NCI-H2081 treated with DMSO at 0.1 percent for 48 hours (cell line): Measurements from ENCODE around the gene METTL27.
"Not testable (repeated sequence)": the region's sequence is repeated elsewhere in the genome, so short reads cannot be mapped to it uniquely, and the experiment has no call there.

Experiments
- DNase-seq: peaks from one replicate; lab custom pipeline; 2025; lab: John Stamatoyannopoulos, UW

The METTL27 gene

DNA sequence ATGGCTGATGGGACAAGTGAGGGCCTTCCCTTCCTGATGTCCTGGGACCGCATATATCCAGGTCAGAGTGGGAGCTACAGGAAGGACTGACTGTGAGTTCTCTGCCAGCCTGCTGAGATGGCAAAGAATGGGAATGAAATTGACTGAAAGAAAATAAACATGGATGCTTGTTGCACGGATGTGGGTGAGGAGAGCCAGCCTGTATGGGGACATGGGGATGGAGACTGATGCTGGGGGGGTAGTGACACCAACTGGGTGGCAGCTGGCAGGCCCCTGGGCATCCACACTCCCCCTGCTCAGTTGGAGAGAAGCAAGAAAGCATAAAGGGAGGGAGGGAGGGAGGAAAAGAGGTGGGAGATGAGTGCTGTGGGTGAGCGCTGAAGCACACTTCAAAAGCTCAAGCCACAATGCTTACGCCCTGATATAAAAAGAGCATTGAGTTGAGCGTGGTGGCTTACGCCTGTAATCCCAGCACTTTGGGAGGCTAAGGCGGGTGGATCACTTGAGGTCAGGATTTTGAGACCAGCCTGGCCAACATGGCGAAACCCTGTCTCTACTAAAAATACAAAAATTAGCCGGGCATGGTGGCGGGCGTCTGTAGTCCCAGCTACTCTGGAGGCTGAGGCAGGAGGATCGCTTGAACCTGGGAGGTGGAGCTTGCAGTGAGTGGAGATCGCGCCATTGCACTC lies 20.6 kb downstream of the METTL27 start:
- DNase-seq, result not testable (repeated sequence)

DNA sequence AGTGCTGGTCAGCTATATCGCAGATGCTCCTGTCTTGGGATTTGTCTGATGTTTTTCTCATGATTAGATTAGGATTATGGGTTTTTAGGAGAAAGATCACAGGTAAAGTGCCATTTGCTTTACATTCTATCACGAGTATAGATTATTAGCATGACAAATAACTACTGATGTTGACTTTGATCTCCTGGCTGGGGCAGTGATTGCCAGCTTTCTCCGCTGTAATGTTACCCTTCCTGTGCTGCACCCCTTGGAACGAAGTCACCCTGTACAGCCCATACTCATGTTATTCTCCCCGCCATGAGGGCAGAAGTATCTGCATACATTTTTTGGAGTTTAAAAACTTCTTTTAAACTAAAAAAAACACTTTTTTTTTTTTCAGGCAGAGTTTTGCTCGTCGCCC lies 22.3 kb downstream of the METTL27 start:
- no peak for DNase-seq

DNA sequence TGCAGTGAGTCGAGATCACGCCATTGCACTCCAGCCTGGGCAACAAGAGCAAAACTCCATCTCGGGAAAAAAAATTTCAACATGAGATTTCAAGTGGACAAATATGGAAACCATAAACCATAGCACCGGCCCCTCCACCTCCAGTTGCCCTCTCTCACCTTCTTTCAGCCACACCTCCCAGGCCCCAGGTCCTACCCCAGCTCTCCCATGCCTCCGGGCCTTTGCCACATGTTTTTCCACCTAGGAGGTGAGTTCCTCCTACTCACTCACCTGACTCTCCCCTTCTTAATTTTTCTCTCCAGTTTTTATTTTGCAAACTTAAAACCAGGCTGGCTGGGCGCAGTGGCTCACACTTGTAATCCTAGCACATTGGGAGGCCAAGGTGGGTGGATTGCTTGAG lies 25.2 kb downstream of the METTL27 start:
- no peak for DNase-seq

DNA sequence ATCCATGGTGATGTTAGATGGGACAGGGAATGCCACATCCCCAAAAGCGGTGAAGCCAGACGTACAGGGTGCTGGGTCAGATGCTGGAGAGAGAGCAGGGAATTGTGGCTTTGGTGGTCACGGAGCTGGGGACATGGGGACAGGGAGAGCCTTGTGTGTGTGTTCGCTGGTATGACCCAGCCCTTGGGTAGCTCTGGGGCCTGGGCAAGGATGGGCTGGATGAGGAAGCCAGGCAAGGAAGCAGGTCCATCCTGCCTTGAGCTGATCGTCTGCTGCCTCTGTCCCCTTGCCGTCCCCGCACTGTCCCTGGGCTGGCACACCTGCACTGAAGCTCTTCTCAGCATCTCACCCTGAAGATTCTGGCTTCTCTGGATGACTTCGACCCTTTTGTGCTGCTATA lies 26.9 kb downstream of the METTL27 start:
- DNase-seq, result no peak

DNA sequence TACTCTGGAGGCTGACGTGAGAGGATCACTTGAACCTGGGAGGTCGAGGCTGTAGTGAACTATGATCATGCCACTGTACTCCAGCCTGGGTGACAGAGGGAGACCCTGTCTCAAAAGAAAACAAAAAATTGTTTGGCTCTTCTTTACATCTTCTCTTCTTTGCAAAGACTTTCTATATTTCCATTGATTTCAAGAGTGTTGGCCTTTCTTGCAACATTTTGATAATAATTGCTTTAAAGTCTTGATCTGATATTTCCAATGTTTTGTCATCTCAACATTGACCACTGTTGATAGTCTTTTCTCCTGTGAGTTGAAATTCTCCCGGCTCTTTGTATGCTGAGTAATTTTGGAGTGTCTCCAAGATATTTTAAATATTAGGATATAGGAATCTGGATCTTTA lies 29.3 kb downstream of the METTL27 start:
- DNase-seq, result no peak

DNA sequence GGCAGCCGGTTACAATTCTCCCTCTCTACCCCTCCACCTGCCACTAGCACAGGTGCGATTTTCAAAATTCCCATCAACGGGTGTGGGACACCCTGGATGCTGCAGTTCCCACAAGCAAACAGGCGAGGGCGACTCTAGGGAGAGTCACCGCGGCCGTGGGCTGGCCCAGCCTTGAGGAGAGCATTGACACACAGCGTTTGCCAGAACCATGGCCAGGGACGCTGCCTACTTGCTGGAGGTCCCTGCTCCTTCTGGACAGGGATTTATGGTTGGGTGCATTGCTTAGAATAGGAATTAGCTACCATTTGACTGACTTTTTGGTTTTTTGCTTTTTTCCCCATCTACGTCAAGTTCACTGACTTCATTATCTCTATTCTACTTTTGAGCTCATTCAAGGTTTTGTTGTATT lies 30.6 kb downstream of the METTL27 start:
- DNase-seq, result no peak

DNA sequence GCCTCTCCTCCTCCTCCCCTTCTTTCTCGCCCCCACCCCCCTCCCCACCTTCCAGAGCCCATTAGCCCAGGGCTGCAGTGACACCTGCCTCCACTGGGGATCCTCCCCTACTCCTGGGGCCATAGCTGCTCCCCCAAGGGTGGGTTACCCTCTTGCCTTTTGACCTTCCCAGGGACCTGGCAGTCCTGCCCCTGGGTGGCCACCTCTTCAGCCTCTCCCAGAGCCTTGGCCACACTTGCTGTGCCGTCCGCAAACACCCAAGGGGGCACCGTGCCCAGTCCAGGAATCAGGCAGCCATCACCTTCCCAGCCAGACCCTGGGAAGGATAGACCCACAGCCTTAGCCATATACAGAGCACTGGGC lies 31.3 kb downstream of the METTL27 start:
- DNase-seq, result no peak

DNA sequence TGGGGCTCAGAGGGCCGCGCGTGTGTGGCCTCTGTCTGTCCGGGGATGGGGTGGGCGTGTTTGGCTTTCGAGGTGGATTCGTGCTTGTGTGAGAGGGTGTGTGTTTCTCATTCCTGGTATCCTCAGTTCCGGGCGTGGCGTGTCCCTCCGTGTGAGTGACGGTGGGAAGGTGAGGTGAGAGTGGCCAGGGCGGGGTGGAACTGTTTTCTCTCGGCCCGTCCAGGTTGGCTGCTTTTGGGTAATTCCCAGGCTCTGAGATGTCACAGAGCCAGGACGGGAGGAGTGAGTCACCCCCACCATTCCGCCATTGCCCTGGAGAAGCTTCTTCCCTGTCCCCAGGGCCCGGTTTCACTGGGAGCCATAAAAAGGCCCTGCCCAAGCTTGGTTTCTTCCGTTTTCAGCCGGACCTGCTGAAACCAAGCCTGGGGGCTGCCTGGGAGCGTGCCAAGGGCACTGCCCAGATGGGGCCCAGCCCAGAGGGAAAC lies 32.8 kb downstream of the METTL27 start:
- DNase-seq, result no peak

DNA sequence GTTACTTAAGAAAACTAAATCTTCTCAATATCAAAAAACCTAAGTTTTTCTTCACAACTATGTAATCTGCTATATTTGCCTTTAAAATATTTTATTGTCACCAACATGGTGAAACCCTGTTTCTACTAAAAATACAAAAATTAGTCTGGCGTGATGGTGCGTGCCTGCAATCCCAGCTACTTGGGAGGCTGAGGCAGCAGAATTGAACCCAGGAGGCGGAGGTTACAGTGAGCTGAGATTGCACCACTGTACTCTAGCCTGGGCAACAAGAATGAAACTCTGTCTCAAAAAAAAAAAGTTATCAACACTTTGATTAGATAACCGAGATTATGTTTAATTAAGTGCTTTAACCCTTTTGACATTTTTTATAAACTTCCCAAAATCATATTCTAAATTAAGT lies 39.9 kb downstream of the METTL27 start:
- DNase-seq, result no peak

DNA sequence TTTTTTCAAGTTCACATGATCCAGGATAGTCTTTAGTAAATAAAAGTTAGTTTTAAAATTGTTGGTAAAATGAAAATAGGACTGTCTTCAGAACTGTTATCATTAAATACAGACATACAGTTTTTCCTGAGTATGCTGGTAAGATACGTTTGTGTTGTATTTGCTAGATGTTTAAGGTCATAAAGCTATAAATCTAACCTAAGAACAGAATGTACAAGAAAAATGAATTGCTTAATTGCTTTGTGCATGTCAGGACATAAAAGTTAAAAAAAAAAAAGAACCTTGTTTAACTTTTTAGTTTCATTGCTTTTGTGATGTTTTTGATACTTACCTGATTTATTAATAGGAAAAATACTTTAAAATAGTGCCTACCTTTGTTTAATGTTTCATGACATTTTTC lies 40.7 kb downstream of the METTL27 start:
- no peak for DNase-seq

DNA sequence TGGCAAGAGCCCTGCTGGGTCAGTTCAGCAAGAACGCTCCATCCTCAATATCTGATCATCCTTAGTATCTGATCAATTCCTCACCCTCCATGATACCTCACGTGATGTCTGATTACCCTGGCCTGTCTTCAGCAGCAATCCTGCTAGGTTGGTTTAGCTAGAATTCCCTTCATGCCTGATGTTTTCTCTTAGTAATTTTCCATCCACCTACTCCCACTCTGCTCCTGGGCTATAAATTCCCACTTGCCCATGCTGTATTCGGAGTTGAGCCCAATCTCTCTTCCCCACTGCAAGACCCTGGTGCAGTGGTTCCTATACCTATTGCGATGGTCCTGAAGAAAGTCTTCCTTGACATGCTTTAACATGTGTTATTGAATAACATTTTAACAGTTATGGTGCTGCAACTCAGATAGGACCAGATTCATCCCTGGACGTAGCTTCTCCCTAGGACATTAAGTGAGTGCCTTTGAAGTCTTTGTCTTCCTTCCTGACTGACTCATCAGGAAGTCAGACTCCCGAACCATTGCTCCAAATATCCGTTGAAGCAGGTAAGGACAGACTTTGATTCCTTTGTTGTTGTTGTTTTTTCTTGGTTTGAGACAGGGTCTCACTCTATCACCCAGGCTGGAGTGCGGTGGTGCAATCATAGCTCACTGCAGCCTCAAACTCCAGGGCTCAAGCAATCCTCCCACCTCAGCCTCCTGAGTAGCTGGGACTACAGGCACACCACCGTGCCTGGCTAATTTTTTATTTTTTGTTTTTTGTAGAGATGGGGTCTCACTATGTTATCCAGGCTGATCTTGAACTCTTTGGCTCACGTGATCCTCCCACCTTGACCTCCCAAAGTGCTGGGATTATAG lies 42.8 kb downstream of the METTL27 start:
- DNase-seq, result no peak

DNA sequence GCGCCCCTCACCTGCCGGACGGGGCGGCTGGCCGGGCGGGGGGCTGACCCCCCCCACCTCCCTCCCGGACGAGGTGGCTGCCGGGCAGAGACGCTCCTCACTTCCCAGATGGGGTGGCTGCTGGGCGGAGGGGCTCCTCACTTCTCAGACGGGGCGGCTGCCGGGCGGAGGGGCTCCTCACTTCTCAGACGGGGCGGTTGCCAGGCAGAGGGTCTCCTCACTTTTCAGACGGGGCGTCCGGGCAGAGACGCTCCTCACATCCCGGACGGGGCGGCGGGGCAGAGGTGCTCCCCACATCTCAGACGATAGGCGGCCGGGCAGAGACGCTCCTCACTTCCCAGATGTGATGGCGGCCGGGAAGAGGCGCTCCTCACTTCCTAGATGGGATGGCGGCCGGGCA lies 45.1 kb downstream of the METTL27 start:
- not testable (repeated sequence) for DNase-seq

DNA sequence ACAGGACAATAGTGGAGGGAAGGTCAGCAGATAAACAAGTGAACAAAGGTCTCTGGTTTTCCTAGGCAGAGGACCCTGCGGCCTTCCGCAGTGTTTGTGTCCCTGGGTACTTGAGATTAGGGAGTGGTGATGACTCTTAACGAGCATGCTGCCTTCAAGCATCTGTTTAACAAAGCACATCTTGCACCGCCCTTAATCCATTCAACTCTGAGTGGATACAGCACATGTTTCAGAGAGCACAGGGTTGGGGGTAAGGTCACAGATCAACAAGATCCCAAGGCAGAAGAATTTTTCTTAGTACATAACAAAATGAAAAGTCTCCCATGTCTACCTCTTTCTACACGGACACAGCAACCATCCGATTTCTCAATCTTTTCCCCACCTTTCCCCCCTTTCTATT lies 45.7 kb downstream of the METTL27 start:
- DNase-seq, result not testable (repeated sequence)

DNA sequence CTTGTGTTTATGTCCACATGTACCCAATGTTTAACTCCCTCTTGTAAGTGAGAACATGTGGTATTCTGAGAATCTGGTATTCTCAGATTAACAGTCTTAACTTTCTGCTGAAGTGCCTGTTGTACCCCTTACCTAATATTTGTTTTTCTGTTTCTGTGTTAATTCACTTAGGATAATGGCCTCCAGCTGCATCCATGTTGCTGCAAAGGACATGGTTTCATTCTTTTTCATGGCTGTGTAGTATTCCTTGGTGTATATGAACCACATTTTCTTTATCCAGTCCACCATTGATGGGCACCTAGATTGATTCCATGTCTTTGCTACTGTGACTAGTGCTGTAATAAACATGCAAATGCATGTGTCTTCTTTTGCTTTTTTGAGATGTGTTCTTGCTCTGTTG lies 47.1 kb downstream of the METTL27 start:
- not testable (repeated sequence) for DNase-seq

DNA sequence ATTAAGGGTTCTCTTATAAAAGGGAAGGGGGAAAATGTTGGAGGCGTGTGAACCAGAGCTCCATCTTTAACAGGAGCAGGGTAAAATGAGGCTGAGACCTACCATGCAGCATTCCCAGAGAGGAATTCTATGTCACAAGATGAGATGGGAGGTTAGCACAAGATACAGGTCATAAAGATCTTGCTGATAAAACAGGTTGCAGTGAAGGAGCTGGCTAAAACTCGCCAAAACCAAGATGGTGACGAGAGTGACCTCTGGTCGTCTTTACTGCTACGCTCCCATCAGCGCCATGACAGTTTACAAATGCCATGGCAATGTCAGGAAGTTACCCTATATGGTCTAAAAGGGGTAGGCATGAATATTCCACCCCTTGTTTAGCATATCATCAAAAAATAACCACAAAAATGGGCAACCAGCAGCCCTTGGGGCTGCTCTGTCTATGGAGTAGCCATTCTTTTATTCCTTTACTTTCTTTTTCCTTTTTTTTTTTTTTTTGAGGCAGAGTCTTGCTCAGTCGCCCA lies 51.1 kb downstream of the METTL27 start:
- DNase-seq, result not testable (repeated sequence)

DNA sequence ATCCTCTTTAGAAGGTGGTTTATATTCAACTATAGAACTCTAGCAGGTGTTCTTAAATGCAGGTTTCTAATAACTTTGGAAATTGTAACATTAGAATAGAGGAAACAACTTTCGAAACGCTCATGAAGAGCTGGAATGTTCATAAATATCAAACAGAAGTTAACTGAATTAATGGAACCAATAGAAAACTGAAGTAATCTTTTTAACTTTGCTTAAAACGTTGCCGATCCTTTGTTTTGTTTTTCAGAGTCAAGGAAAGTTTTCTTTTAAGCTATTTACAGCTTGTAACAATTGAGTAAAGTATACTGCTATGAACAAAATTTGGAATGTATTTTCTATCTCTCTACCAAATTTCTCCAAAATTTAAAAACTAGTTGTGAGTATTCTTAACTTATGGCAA lies 53.3 kb downstream of the METTL27 start:
- no peak for DNase-seq

DNA sequence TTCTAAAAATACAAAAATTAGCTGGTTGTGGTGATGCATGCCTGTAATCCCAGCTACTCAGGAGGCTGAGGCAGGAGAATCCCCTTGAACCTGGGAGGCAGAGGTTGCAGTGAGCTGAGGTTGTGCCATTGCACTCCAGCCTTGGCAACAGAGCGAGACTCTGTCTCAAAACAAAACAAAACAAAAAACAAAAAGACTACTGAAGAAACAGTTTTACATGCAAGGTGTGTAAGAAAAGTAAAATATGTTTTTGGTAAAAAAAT lies 54.6 kb downstream of the METTL27 start:
- not testable (repeated sequence) for DNase-seq

DNA sequence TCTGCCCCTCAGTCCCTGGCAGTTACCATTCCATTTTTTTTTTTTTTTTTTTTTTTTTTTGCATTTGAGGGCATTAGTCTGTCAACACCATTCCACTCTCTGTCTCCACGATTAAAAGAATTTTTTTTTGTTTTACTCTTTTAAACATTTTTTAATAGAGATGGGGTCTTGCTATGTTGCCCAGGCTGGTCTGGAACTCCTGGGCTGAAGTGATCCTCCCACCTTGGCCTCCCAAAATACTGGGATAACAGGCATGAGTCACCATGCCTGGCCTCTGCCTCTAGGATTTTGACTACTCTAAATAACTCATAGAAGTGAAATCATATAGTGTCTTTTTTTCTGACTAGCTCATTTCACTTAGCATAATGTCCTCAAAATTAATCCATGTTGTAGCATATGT lies 55.7 kb downstream of the METTL27 start:
- DNase-seq, result no peak
